D721Med (cell line): ENCODE results near the gene ZNF462.
A peak's percentile ranks its signal among the peaks of the same experiment; 100 is the strongest.

Experiments used
- DNase-seq: peaks from one replicate; pipeline ENCODE4 v3.0.0; 2011; ENCODE audit warnings: low spot score; ENCODE audit not compliant: insufficient read length
- FAIRE-seq: peaks from 2 replicates; lab custom pipeline; 2011; peaks lifted over from hg19 to GRCh38; lab: Jason Lieb, UNC
- TF ChIP-seq, protein P1 (sequence below): IDR thresholded peaks from 2 replicates; pipeline ENCODE4 v1.5.1; 2012; ENCODE audit warnings: mild to moderate bottlenecking, control low read depth; ENCODE audit not compliant: insufficient read depth; ENCODE audit errors: missing control alignments

The ZNF462 gene

DNA sequence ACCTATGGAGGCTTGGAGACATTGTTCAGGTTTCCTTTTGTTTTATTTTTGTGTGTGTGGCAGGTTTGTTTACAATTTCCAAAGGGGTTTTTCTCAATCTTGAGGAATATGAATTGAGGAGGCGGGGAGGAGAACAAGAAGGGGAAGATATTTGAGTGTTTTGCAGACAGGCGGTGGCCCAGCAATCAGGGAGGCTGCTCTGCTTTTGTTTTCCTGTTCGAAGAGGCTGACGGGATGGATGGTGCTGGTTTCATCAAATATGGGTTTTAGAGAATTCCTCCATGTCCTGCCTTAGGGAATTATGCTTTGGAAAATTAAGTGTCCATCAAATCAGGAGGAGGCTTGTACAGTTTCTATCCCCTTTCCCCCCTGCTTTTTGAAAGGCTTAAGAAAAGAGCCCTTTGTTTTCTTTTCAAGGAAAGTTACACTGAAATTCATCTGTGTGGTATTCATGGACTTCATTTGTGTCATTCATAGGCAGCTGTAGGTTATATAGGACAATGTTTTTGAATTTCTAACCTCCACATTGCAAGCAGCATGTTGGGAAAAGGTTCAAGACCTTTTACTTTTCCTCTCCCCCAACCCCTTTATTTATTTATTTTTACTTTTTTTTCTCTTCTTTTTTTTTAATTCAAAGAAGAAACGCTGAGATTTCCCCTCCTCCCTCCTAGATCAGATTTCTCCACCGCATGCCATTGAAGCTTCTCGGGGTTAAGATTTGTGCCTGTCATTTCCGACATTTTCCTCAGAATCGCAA lies 107.4 kb downstream of the ZNF462 start:
- TF ChIP-seq, protein P1, sequence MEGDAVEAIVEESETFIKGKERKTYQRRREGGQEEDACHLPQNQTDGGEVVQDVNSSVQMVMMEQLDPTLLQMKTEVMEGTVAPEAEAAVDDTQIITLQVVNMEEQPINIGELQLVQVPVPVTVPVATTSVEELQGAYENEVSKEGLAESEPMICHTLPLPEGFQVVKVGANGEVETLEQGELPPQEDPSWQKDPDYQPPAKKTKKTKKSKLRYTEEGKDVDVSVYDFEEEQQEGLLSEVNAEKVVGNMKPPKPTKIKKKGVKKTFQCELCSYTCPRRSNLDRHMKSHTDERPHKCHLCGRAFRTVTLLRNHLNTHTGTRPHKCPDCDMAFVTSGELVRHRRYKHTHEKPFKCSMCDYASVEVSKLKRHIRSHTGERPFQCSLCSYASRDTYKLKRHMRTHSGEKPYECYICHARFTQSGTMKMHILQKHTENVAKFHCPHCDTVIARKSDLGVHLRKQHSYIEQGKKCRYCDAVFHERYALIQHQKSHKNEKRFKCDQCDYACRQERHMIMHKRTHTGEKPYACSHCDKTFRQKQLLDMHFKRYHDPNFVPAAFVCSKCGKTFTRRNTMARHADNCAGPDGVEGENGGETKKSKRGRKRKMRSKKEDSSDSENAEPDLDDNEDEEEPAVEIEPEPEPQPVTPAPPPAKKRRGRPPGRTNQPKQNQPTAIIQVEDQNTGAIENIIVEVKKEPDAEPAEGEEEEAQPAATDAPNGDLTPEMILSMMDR: no peak
- FAIRE-seq (no peak), DNase-seq (no peak)

DNA sequence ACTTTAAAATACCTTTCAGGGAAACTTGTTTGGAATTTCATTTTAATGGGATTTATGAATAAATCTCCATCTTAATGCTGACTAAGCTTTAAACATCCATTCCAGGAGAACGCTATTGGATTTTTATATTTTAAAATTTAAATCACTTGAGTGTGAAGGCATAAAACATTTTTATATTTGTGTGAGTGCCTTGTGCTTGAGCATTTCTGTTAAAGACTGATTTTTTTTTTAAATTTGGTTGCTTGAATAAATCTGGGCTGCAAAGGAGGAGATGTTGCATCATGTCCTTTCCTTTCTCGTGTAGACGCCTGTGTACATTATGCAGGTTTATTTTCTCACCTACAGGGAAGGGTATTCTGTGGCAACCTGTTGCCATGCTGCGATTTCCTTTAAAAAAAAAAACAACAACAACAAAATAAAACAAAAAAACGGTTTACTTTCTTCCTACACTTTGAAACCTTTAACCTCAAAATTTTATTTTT lies 108.1 kb downstream of the ZNF462 start:
- TF ChIP-seq, protein P1: no peak
- no peak for FAIRE-seq
- DNase-seq: no peak

DNA sequence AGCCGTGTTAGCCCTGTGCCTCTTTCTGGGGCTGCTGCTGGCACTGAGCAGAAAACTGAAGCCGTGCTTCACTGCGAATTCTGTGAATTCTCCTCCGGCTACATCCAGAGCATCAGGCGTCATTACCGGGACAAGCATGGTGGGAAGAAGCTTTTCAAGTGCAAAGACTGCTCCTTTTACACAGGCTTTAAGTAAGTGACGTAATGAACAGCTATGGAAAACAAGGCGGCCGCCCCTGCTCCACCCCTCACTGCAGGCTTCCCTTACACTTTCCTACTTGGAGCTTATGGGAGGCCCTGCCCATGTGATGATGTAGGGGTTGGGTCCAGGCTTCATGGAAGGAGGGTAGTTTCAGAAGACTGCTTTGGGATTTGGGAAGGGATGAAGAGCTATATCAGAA lies 109.1 kb downstream of the ZNF462 start:
- FAIRE-seq (no peak), DNase-seq (no peak)
- TF ChIP-seq, protein P1: no peak

DNA sequence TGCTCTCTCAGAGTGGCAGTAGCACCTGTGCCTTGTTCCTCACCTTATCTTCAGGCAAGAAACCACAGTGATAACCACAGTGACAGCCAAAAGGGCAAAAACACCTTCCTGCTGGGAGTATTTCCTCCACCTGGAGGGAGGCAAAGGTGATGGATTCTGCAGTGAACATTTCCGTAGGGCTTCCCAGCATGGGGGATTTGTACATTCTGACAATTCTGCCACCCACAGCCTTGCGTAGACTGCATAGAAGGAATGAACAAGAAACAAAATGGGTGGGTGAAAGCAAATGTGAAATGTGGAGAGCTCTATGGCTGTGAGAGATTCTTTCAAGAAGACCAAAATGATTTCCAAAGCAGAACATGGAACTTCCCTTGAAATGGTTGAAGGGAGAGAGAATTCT lies 111.4 kb downstream of the ZNF462 start:
- no peak for DNase-seq
- FAIRE-seq: no peak
- TF ChIP-seq, protein P1: no peak

DNA sequence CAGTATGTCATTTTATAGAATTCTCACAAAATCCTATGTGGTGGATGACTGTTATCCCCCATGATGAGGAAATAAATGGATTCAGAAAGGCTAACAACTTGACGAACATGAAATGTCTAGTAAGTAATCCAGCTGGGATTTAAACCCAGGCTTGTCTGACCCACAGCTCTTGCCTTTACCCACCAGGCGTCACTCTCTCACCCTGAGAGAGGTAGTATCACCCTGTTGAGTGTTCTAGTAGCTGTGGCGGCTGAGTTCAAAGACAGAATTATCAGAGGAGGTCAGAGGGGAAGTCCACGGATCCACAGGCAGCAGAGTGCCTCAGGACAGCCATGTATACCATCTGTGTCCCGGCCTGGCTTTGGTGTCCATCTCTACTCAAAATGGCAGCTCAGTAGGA lies 113.8 kb downstream of the ZNF462 start:
- FAIRE-seq (no peak), DNase-seq (no peak)
- TF ChIP-seq, protein P1: peak; percentile 3

DNA sequence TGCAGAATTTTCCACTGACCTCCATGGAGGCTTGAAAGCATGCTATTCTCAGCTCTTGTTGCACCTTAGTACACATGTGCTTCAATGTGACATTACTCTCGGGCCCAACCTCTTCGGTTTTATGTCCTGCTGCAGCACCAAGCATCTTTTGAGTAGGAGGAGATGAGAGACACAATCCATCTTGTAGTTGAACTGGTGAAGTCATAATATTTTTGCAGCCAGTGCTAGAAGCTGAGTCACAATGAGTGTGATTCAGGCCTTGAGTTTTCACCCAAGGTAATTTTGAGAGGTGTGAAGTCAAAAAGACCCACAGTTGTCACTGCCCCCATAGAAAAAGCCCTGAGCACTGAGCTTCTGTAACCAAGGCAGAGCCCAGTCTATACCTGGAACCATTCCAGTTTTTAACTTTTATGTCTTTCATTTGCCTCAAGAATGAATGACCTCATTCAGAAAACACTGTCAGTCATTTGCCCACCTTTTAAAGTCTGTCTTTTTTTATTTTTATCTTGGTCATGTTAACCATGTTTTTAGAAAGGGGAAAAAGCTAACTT lies 117.7 kb downstream of the ZNF462 start:
- FAIRE-seq (no peak), DNase-seq (no peak)

More for the DNA sequence above, 117.7 kb downstream of the ZNF462 start:
- TF ChIP-seq, protein P1: no peak
